ENCODE data around the gene HSD17B2. TPM values are rescaled to one million over a fixed set of nuclear protein-coding genes. Genes with fewer than 3 reads are reported as not detected.

Gene HSD17B2
- total and polyA plus RNA-seq, 2 donors from 2014 or later, result 0.79 to 1.8 TPM

DNA sequence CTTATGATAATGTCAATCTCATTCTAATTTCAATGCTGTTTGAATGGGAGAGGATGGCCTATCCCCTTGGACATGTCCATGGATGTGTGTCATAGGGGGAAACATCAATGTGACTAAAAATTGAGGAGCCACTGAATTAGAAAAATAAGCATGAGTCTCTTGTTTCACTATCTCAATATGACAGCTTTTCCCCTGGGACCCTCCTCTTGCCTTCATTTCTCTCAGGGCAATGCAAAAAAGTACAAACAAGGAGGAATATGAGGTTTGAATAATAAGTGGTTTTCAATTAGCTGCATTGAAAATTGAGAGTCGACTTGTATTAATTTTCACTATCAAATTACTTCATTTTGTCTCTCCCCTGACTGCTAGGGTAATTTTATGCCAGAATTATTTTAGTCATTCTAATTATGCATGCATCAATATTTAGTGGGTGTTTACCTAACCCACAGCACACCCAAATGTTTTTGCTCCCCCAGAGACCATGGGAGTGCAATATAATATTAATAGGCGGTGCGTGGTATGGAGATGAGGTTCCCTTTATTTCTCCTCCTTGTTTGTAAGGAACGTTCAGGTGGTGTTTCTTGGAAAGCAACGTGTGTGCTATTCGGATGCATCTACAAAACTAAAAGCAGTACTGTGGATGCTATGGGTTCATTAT, 17.0 kb upstream of the HSD17B2 start:
- no peaks in the 10 kb centered on the region for H3K4me1 ChIP-seq (ENCODE audit: control insufficient read depth in 2 of 3, insufficient read depth in 2 of 3, low read depth in 1 of 3, low read length in 3 of 3)
- H3K9me3 ChIP-seq (ENCODE audit: control insufficient read depth in 2 of 3, insufficient read depth in 1 of 3, low read length in 3 of 3), result peaks cover 0 to 4% (median 0%) of the 10 kb centered on the region in 3 donors
- H3K36me3 ChIP-seq (ENCODE audit: control insufficient read depth in 2 of 3, insufficient read depth in 3 of 3, low read length in 3 of 3), result no peaks in the 10 kb centered on the region
- TF ChIP-seq, protein P1, sequence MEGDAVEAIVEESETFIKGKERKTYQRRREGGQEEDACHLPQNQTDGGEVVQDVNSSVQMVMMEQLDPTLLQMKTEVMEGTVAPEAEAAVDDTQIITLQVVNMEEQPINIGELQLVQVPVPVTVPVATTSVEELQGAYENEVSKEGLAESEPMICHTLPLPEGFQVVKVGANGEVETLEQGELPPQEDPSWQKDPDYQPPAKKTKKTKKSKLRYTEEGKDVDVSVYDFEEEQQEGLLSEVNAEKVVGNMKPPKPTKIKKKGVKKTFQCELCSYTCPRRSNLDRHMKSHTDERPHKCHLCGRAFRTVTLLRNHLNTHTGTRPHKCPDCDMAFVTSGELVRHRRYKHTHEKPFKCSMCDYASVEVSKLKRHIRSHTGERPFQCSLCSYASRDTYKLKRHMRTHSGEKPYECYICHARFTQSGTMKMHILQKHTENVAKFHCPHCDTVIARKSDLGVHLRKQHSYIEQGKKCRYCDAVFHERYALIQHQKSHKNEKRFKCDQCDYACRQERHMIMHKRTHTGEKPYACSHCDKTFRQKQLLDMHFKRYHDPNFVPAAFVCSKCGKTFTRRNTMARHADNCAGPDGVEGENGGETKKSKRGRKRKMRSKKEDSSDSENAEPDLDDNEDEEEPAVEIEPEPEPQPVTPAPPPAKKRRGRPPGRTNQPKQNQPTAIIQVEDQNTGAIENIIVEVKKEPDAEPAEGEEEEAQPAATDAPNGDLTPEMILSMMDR (IDR thresholded peaks at IDR 0.05; ENCODE audit: borderline replicate concordance, extremely low read depth, insufficient read depth), result no peak
- no peak overlapping the region for H3K4me3 ChIP-seq (ENCODE audit: low read length in 3 of 3)
- no peak for DNase-seq
- FAIRE-seq, result no peak
- H3K9ac ChIP-seq (ENCODE audit: low read length in 3 of 3), result no peak overlapping the region
- intact Hi-C loops (cut with DNase I), result no loop called here
- H3K27ac ChIP-seq (ENCODE audit: low read depth in 2 of 2, low read length in 2 of 2), result no peak overlapping the region
- no peaks in the 10 kb centered on the region for H3K27me3 ChIP-seq (ENCODE audit: control insufficient read depth, insufficient read depth, low read length)

DNA sequence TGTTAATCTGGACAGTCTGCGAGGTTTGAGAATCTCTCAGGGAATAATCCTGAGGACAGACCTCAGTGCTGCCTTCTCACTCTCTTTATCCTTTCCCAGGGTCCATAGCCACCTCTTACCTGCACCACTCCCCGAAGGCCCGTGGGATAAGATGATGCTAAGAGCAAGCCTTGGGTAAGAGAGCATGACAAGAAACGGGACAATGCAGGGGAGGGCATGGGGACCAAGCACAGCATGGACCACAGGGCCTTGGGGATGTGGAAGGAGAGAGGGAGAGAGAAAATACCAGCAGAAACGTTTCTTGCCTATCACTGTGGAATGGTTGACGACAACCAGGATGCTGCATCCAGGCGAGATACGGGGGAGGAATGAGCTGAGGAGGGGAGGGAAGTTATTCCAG, 15.5 kb upstream of the HSD17B2 start:
- Histone ChIP-seq H3K4me3 (ENCODE audit: low read length in 3 of 3) (no peak overlapping the region), H3K36me3 (ENCODE audit: control insufficient read depth in 2 of 3, insufficient read depth in 3 of 3, low read length in 3 of 3) (no peaks in the 10 kb centered on the region), H3K9me3 (ENCODE audit: control insufficient read depth in 2 of 3, insufficient read depth in 1 of 3, low read length in 3 of 3) (peaks cover 0 to 4% (median 0%) of the 10 kb centered on the region in 3 donors), H3K4me1 (ENCODE audit: control insufficient read depth in 2 of 3, insufficient read depth in 2 of 3, low read depth in 1 of 3, low read length in 3 of 3) (no peaks in the 10 kb centered on the region), H3K9ac (ENCODE audit: low read length in 3 of 3) (no peak overlapping the region), H3K27ac (ENCODE audit: low read depth in 2 of 2, low read length in 2 of 2) (no peak overlapping the region), H3K27me3 (ENCODE audit: control insufficient read depth, insufficient read depth, low read length) (no peaks in the 10 kb centered on the region)
- DNase-seq (no peak), FAIRE-seq (no peak)
- TF ChIP-seq, protein P1 (IDR thresholded peaks at IDR 0.05; ENCODE audit: borderline replicate concordance, extremely low read depth, insufficient read depth), result no peak
- intact Hi-C loops (cut with DNase I), result no loop called here

DNA sequence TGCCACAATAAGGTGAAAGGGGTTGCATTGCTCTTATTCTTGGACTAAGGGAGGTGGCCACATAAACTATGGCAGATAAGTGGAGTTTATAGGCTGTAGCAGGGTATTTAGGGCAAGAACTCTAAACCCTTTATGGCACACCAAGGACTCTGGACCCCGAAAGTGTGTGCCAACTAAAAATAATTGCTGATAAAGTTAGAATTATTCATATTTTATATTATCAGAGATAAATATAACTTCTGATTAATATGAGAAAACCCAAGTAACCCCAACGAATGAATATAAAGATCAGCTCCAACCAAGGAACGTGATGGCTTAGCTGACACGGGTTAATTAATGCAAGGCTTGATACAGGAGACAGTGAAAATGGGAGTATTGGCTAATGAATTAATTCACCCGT, 15.0 kb upstream of the HSD17B2 start:
- Histone ChIP-seq H3K27me3 (ENCODE audit: control insufficient read depth, insufficient read depth, low read length) (no peaks in the 10 kb centered on the region), H3K9ac (ENCODE audit: low read length in 3 of 3) (no peak overlapping the region), H3K4me3 (ENCODE audit: low read length in 3 of 3) (no peak overlapping the region), H3K27ac (ENCODE audit: low read depth in 2 of 2, low read length in 2 of 2) (no peak overlapping the region), H3K4me1 (ENCODE audit: control insufficient read depth in 2 of 3, insufficient read depth in 2 of 3, low read depth in 1 of 3, low read length in 3 of 3) (no peaks in the 10 kb centered on the region), H3K36me3 (ENCODE audit: control insufficient read depth in 2 of 3, insufficient read depth in 3 of 3, low read length in 3 of 3) (no peaks in the 10 kb centered on the region), H3K9me3 (ENCODE audit: control insufficient read depth in 2 of 3, insufficient read depth in 1 of 3, low read length in 3 of 3) (peaks cover 0 to 3% (median 0%) of the 10 kb centered on the region in 3 donors)
- DNase-seq (no peak), FAIRE-seq (no peak)
- intact Hi-C loops (cut with DNase I), result no loop called here
- TF ChIP-seq, protein P1 (IDR thresholded peaks at IDR 0.05; ENCODE audit: borderline replicate concordance, extremely low read depth, insufficient read depth), result no peak

DNA sequence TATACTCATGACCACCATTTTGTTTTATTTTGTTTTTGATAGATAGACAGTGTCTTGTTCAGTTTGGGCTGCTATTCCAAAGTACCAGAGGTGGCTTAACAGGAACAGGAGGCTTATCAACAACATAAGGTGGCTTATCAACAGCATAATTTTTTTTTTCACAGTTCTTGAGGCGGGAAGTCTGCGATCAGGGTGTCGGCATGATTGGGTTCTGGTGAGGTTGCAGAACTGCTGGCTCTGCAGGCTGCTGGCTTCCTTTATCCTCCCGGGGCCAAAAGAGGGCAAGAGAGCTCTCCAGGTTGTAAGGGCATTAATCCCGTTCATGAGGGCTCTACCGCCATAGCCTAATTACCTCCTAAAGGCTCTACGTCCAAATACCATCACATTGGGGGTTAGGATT, 11.8 kb upstream of the HSD17B2 start:
- intact Hi-C loops (cut with DNase I), result no loop called here
- TF ChIP-seq, protein P1 (IDR thresholded peaks at IDR 0.05; ENCODE audit: borderline replicate concordance, extremely low read depth, insufficient read depth), result no peak
- no peak overlapping the region for H3K9ac ChIP-seq (ENCODE audit: low read length in 3 of 3)
- H3K4me3 ChIP-seq (ENCODE audit: low read length in 3 of 3), result no peak overlapping the region
- H3K27me3 ChIP-seq (ENCODE audit: control insufficient read depth, insufficient read depth, low read length), result no peaks in the 10 kb centered on the region
- H3K9me3 ChIP-seq (ENCODE audit: control insufficient read depth in 2 of 3, insufficient read depth in 1 of 3, low read length in 3 of 3), result no peaks in the 10 kb centered on the region
- DNase-seq (no peak), FAIRE-seq (no peak)
- H3K4me1 ChIP-seq (ENCODE audit: control insufficient read depth in 2 of 3, insufficient read depth in 2 of 3, low read depth in 1 of 3, low read length in 3 of 3), result no peaks in the 10 kb centered on the region
- no peaks in the 10 kb centered on the region for H3K36me3 ChIP-seq (ENCODE audit: control insufficient read depth in 2 of 3, insufficient read depth in 3 of 3, low read length in 3 of 3)
- no peak overlapping the region for H3K27ac ChIP-seq (ENCODE audit: low read depth in 2 of 2, low read length in 2 of 2)

All from kidney (tissue), 14 donors.